DND-41 (cell line): ENCODE data around the gene LONRF3.

Source experiments
- ATAC-seq: fragments of 200-7000 bp; cut with Tn5 transposase; 3 replicates; pipeline ENCODE4 v1.9.1; 2021; ENCODE audit warnings: low read depth; ENCODE audit not compliant: insufficient read depth
- DNase-seq: peaks from one replicate; pipeline ENCODE4 v3.0.0-alpha.2; 2020
- H2AFZ ChIP-seq: 2 replicates; pipeline ENCODE4 v1.6.0; 2012; ENCODE audit warnings: low read depth, low read length
- H3K27ac ChIP-seq: 2 replicates; pipeline ENCODE4 v1.5.1; 2012; ENCODE audit warnings: low read length, inconsistent platforms
- H3K27me3 ChIP-seq: fragments of 200-600 bp; sonication (generic); 2 replicates; pipeline ENCODE4 v1.6.0; 2012; ENCODE audit warnings: low read length, mild to moderate bottlenecking, inconsistent platforms; ENCODE audit not compliant: insufficient read depth, poor library complexity
- H3K36me3 ChIP-seq: 2 replicates; pipeline ENCODE4 v1.5.1; 2012; ENCODE audit warnings: low read length, inconsistent platforms; ENCODE audit not compliant: insufficient read depth
- H3K4me1 ChIP-seq: 2 replicates; pipeline ENCODE4 v1.5.1; 2012; ENCODE audit warnings: mild to moderate bottlenecking, low read length; ENCODE audit not compliant: insufficient read depth
- H3K4me2 ChIP-seq: 2 replicates; pipeline ENCODE4 v1.6.0; 2012; ENCODE audit warnings: mild to moderate bottlenecking, moderate library complexity, low read length, inconsistent platforms; ENCODE audit not compliant: insufficient read depth
- H3K4me3 ChIP-seq, 2 experiments: fragments of 200-600 bp in 1 of 2; shearing (Covaris generic) in 1 of 2; 2 replicates each; pipeline ENCODE4 v1.5.1; 2012 to 2016; ENCODE audit warnings: inconsistent platforms in 2 of 2, low read length in 2 of 2, mild to moderate bottlenecking in 2 of 2, low read depth in 1 of 2, moderate library complexity in 1 of 2
- H3K79me2 ChIP-seq: 2 replicates; pipeline ENCODE4 v1.6.0; 2012; ENCODE audit warnings: low read length, inconsistent platforms; ENCODE audit not compliant: insufficient read depth
- H3K9ac ChIP-seq: 2 replicates; pipeline ENCODE4 v1.6.0; 2012; ENCODE audit warnings: low read depth, mild to moderate bottlenecking, inconsistent platforms, low read length, moderate library complexity
- H3K9me3 ChIP-seq: 2 replicates; pipeline ENCODE4 v1.5.1; 2012; ENCODE audit warnings: low read length, moderate library complexity, mild to moderate bottlenecking, inconsistent platforms; ENCODE audit not compliant: insufficient read depth, severe bottlenecking
- H4K20me1 ChIP-seq: 2 replicates; pipeline ENCODE4 v1.6.0; 2012; ENCODE audit warnings: low read length; ENCODE audit not compliant: insufficient read depth
- EZH2 ChIP-seq: IDR thresholded peaks from 3 replicates; pipeline ENCODE4 v1.6.1; 2012; ENCODE audit warnings: borderline replicate concordance, low read depth, mild to moderate bottlenecking, moderate library complexity, low read length, inconsistent platforms; ENCODE audit not compliant: severe bottlenecking
- TF ChIP-seq, protein P1 (sequence below): IDR thresholded peaks from 2 replicates; pipeline ENCODE4 v1.5.1; 2012; ENCODE audit warnings: borderline replicate concordance, low read length, moderate library complexity, mild to moderate bottlenecking; ENCODE audit not compliant: poor library complexity, severe bottlenecking; ENCODE audit errors: extremely low read depth

The LONRF3 gene

DNA sequence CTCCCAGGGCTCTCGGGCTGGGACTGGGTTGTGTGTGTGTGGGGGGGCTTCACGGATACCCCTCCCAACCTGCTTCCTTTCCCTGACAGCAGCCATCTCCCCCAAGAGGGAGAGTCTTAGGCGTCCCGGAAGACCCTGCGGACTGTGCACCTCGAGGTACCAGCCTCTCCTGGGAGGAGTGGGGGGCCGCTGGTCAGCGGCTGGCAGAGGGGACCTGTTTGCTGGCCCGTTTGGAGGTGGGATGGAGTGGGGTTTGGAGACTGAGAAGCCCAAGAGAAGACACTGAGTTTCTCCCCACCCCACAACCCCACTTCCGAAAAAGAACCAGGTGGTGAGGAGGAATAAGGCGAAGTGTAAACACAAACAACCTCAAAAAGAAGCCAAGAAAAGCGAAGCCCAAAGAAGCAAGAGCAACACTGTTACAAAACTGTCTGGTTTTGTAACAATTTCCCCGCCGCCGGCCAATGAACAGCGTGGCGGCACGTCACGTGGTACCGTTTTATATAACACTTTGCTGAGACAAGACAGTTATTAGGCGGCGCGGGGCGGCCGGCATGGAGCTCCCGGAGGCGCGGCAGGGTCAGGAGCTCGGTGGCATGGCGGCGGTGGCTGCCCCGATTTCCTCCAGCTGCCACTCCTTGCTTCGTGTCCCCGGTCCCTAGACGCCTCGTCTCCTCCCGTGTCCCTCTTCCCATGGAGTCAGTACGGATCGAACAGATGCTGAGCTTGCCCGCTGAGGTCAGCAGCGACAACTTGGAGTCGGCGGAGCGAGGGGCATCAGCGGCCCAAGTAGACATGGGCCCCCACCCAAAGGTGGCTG is at the start of gene LONRF3:
Gene LONRF3, plus strand, starts transcription at position 531 of the 820 bp plus-strand sequence. Its CDS starts 163 bp downstream, at position 694.
- Histone ChIP-seq H3K9ac (no peak within 1 kb of the TSS), H3K27me3 (peaks cover 2% of the 10 kb centered on the region), H3K4me2 (no peak within 1 kb of the TSS), H3K36me3 (no peaks in the 10 kb centered on the region), H3K79me2 (no peaks in the 10 kb centered on the region), H4K20me1 (no peaks in the 10 kb centered on the region), H3K27ac (no peak within 1 kb of the TSS), H3K9me3 (no peaks in the 10 kb centered on the region), H3K4me3 (no peak within 1 kb of the TSS), H2AFZ (no peak within 1 kb of the TSS), H3K4me1 (no peaks in the 10 kb centered on the region)
- ATAC-seq (no peak), DNase-seq (no peak)
- TF ChIP-seq, protein P1, sequence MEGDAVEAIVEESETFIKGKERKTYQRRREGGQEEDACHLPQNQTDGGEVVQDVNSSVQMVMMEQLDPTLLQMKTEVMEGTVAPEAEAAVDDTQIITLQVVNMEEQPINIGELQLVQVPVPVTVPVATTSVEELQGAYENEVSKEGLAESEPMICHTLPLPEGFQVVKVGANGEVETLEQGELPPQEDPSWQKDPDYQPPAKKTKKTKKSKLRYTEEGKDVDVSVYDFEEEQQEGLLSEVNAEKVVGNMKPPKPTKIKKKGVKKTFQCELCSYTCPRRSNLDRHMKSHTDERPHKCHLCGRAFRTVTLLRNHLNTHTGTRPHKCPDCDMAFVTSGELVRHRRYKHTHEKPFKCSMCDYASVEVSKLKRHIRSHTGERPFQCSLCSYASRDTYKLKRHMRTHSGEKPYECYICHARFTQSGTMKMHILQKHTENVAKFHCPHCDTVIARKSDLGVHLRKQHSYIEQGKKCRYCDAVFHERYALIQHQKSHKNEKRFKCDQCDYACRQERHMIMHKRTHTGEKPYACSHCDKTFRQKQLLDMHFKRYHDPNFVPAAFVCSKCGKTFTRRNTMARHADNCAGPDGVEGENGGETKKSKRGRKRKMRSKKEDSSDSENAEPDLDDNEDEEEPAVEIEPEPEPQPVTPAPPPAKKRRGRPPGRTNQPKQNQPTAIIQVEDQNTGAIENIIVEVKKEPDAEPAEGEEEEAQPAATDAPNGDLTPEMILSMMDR = no peak
- no peak for TF ChIP-seq EZH2

DNA sequence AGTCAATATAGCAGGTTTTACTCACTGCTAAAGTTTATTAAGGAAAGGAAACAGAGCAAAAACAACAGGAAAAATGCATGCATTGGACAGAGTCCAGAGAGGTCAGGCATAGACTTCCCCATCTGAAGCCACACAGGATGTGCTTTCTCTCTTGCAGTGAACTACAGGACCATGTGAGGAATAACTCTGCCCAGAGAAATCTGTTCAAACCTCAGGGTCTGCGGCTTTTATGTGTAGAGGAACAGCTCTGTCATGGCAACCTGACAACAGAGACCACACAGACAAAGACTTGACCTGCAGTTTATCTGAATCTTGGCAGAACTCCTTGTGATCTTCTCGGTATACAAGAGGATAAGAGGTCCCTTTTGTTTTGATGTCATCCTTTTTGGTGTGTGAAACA is 46.3 kb upstream of the LONRF3 start:
- TF ChIP-seq EZH2 = no peak
- TF ChIP-seq, protein P1 = no peak
- no peak overlapping the region for H3K27ac ChIP-seq
- H2AFZ ChIP-seq = no peak overlapping the region
- H3K4me3 ChIP-seq = no peak overlapping the region
- no peaks in the 10 kb centered on the region for H3K79me2 ChIP-seq
- no peaks in the 10 kb centered on the region for H3K4me1 ChIP-seq
- ATAC-seq (no peak), DNase-seq (no peak)
- H3K9ac ChIP-seq = no peak overlapping the region
- H3K27me3 ChIP-seq = no peaks in the 10 kb centered on the region
- H3K4me2 ChIP-seq = no peak overlapping the region
- H3K9me3 ChIP-seq = no peaks in the 10 kb centered on the region
- H4K20me1 ChIP-seq = no peaks in the 10 kb centered on the region
- no peaks in the 10 kb centered on the region for H3K36me3 ChIP-seq

DNA sequence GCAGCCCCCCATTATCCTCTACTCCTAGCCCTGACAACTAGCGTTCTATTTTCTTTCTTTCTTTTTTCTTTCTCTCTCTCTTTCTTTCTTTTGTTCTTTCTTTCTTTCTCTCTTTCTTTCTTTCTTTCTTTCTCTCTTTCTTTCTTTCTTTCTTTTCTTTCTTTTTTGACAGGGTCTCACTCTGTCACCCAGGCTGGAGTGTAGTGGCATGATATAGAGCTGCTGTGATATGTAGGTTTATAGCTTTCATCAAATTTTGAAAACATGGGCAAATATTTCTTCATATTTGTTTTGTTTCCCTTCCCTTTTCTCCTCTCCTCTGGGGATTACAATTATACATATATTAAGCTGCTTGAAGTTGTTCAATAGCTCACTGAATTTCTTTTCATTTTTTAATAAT is 39.1 kb upstream of the LONRF3 start:
- H3K9me3 ChIP-seq = no peaks in the 10 kb centered on the region
- no peaks in the 10 kb centered on the region for H3K4me1 ChIP-seq
- no peak overlapping the region for H3K27ac ChIP-seq
- H4K20me1 ChIP-seq = no peaks in the 10 kb centered on the region
- H3K27me3 ChIP-seq = no peaks in the 10 kb centered on the region
- H3K79me2 ChIP-seq = no peaks in the 10 kb centered on the region
- H3K9ac ChIP-seq = no peak overlapping the region
- ATAC-seq = no peak
- DNase-seq = no peak
- H3K4me3 ChIP-seq = no peak overlapping the region
- H3K4me2 ChIP-seq = no peak overlapping the region
- no peak overlapping the region for H2AFZ ChIP-seq
- TF ChIP-seq EZH2 = no peak
- TF ChIP-seq, protein P1 = no peak
- no peaks in the 10 kb centered on the region for H3K36me3 ChIP-seq
